Measurements from ENCODE around the gene TSR3. TPM values are rescaled to one million over a fixed set of nuclear protein-coding genes. Genes with fewer than 3 reads are reported as not detected.

Gene TSR3
- total and polyA plus RNA-seq, 2 donors (not counting 1 experiment from before 2014, with no cell fraction given): 35.7 to 43.7 TPM

GRCh38 chr16:1301562-1301961 lies 50.1 kb downstream of the TSR3 start:
- peak overlapping the region; percentile 56 for H3K27ac Mint-ChIP-seq

More at GRCh38 chr16:1301562-1301961, 50.1 kb downstream of the TSR3 start:
- H3K4me3 ChIP-seq (ENCODE audit: control extremely low read depth in 1 of 5, extremely low read depth in 1 of 5, insufficient read depth in 1 of 5, low read depth in 2 of 5, low read length in 4 of 5): no peak overlapping the region
- intact Hi-C loops (cut with micrococcal nuclease): loop anchor here (10.0 kb wide), 1 partner anchor 1723 kb away; the partner anchor contains the start of genes HCFC1R1, THOC6 and TNFRSF12A
- H3K4me3 Mint-ChIP-seq: peak overlapping the region; percentile 32
- peaks cover 0 to 7% (median 0%) of the 10 kb centered on the region in 3 donors for H3K9me3 ChIP-seq (ENCODE audit: control extremely low read depth in 1 of 3, control insufficient read depth in 2 of 3, insufficient read depth in 1 of 3, low read length in 2 of 3)
- H2AFZ ChIP-seq (ENCODE audit: insufficient read depth, low read depth, low read length, poor library complexity, severe bottlenecking): peak overlapping the region; percentile 67
- ChIA-PET CTCF (interaction anchor here (0.8 to 2.5 kb wide), 8 partner anchors 10 to 111 kb away, joined by 3 to 15 read pairs (median 4); no protein-coding TSS in a partner anchor), POLR2A (no interaction called here)
- H3K27me3 ChIP-seq (replicated peaks in 1 of 4; ENCODE audit: control extremely low read depth in 1 of 4, control insufficient read depth in 3 of 4, insufficient read depth in 4 of 4, low read length in 3 of 4): peaks cover 0 to 3% (median 0%) of the 10 kb centered on the region in 4 experiments
- H3K36me3 ChIP-seq (replicated peaks in 1 of 2; ENCODE audit: control extremely low read depth in 1 of 2, control insufficient read depth in 1 of 2, extremely low read depth in 1 of 2, insufficient read depth in 2 of 2, low read length in 1 of 2): no peaks in the 10 kb centered on the region
- no peak for TF ChIP-seq EZH2 (IDR thresholded peaks at IDR 0.05; ENCODE audit: borderline replicate concordance, insufficient read depth, low read depth, low read length, poor library complexity, severe bottlenecking)
- no peak for TF ChIP-seq CTCF (IDR thresholded peaks at IDR 0.05)
- no peaks in the 10 kb centered on the region for H3K9me3 Mint-ChIP-seq (ENCODE audit: insufficient read depth)
- H4K20me1 ChIP-seq (ENCODE audit: control insufficient read depth, insufficient read depth, low read length, poor library complexity, severe bottlenecking): no peaks in the 10 kb centered on the region
- H3K4me1 ChIP-seq (ENCODE audit: control insufficient read depth in 2 of 2, insufficient read depth in 2 of 2, low read length in 2 of 2): peaks cover 49 to 62% of the 10 kb centered on the region in 2 donors
- no peak for ATAC-seq (ENCODE audit: low read depth)
- 91% methylated on average over 12 of the region's 12 CpGs for WGBS (ENCODE audit: insufficient coverage)
- peaks cover 4% of the 10 kb centered on the region for H3K27me3 Mint-ChIP-seq
- H3K79me2 ChIP-seq (ENCODE audit: control insufficient read depth, insufficient read depth, low read length): peaks cover 3% of the 10 kb centered on the region
- H3K27ac ChIP-seq (ENCODE audit: low read length in 2 of 2): no peak overlapping the region
- H3K4me1 Mint-ChIP-seq: peaks cover 45% of the 10 kb centered on the region
- H3K4me2 ChIP-seq (replicated peaks; ENCODE audit: low read depth, low read length, poor library complexity, severe bottlenecking): peak overlapping the region; percentile 71
- no peak for DNase-seq
- no peak overlapping the region for H3K9ac ChIP-seq (ENCODE audit: low read length)

All from B cell (primary cell).